GM19328 (cell line): ENCODE data around the gene RTN4R.
"Not testable (repeated sequence)": the region's sequence is repeated elsewhere in the genome, so short reads cannot be mapped to it uniquely, and the experiment has no call there.

Source experiments
- ATAC-seq: cut with Tn5 transposase; IDR thresholded peaks from one replicate; pipeline ENCODE4 v1.9.1; 2021; ENCODE audit warnings: mild to moderate bottlenecking, moderate library complexity; ENCODE audit not compliant: unreplicated experiment

The RTN4R gene

GRCh38 chr22:20289182-20290044, 21.3 kb upstream of the RTN4R start:
- not testable (repeated sequence) for ATAC-seq

DNA sequence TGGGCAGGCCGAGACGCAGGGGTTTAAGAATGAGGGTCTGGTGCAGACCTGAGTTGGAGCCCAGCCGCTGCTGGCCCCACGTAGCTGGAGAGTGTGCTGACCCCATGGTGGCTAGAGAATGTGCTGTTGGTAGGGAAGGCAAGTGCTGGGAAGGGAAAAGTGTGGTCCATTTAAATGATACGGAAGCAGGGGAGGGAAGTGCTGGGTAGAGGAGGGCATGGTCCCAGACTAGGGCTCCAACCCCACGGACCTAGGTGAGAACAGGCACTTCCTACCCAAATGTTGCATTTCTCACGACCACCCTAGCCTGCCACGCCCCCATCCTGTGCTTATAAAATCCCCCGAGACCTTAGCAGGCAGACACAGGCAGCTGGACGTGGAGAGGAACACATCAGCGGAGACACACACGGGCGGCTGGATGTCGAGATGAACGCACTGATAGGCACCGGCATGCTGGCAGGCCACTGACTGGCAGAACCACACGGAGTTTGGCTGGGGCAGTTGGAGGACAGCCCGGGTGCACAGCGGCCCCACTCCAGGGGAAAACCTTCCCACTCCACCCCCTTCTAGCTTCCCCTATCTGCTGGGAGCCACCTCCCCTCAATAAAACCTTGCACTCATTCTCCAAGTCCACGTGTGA, 18.8 kb upstream of the RTN4R start:
- ATAC-seq, result not testable (repeated sequence)

DNA sequence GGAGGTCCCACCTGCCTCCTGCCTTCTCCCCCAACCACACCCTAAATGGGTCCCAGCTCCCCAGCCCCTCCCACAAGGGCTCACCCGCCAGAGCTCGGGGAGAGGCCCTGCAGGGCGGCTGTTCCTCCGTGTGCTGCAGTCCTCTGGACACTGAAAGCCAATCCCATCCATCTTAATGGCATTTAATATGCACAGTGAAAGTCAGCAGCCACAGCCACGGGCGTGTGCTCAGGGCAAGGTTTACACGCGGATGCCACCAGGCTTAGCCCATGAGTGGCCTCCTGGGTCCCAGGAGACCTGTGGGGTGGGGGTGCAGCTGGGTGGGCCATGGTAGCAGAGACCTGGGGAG, 18.2 kb upstream of the RTN4R start:
- not testable (repeated sequence) for ATAC-seq

DNA sequence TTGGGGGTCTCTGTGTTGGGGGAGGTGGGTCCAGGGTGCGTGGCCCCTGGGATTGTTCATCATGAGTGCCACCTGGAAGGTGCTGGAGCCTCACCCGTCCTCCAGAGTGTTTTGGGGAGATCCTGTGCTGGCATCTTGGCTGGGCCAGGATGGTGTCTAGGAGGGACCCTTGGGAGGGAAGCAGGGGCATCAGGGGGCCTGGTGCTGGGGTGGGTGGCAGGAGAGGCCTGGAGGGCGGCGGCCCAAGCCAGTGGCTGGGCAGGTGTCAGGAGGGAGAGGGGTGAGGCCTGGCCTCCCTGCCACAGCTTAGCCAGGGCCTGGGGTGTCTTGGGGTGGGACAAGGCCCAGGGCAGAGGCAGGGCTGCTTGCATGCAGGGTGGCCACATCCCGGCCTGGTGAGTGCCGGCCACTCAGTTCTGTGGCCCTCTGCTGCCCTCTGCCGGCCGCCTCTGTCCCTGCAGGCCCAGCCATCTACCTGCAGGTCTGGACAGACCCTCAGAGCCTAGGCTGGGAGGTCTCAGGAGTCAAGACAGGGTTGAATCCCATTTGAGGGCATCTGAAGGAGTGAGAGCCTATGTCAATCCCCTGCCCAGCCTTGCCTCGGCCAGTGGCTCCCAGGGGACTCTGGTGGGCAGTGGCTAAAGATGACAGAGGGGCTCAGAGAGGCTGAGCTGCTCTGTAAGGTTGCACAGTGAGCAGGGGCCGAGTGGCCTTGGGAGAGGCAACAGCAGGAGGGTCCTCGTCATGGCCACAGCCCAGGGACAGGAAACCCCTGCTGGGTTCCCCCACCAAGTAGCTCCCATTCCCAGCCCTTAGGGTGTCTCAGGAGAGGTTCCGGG, 17.6 kb upstream of the RTN4R start:
- ATAC-seq, result not testable (repeated sequence)

DNA sequence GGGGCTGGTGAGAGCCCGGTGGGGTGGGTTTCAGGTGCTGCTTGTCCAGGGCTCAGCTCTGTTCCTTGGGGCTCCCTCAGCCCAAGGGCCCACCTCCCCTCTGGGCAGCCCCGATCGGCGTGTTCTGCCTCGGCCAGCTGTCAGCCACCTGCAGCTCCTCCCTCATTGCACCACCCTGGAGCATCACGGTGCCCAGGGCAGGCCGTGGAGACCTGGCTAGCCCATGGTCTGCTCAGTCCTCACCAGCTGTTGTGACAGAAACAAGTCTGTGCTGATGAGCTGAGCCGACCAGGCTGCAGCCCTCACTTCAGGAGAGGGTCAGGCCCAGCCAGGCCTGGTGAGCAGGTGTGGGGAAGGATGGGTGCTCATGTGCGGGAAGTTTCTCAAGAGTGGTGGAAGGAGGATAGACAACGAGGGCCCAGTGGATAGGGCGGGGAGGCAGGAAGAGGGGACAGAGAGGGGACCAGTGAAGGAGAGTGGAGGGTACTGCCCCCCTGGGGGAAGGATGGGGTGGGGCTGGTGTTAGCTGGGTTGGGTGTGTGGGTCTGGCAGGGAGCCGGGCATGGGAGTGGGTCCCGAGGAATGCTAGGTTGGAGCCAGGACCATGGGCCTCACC, 16.5 kb upstream of the RTN4R start:
- ATAC-seq, result no peak

GRCh38 chr22:20283674-20284066, 15.6 kb upstream of the RTN4R start:
- no peak for ATAC-seq

DNA sequence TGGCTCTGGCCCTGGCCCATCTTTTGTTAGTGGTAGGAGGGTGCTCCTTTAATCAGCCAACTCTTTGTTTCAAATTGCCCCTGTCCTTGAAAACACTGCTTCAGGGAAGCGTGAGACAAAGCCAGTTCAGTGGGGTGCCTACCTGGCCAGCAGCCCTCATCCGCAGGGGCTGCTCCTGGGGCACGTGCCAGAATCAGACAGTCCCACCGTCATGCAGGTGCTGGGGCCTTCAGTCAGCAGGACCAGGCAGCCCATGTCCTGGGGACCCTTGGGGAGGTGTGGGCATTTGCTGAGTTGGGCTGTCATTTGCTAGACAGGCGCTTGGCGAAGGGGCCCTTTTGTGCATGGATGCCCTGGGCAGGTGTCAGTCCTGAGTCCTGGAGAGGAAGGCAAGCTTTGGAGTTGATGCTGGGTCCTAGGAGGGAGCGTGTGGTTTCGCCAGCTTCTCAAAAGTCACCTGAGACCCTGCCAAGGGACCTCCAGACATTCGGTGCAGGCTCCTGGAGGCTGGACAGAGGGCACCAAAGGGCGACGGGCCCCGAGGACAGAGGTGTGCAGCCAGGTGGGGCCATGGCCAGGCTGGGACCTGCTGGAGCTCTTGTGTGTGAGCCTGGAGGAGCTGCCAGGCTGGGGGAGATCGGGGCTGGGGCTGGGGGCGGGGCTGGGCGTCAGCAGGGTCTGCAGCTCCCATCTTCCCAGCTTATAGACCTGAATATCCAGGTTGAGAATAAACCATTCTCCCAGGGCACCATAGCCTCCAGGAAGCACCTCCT, 15.0 kb upstream of the RTN4R start:
- no peak for ATAC-seq

DNA sequence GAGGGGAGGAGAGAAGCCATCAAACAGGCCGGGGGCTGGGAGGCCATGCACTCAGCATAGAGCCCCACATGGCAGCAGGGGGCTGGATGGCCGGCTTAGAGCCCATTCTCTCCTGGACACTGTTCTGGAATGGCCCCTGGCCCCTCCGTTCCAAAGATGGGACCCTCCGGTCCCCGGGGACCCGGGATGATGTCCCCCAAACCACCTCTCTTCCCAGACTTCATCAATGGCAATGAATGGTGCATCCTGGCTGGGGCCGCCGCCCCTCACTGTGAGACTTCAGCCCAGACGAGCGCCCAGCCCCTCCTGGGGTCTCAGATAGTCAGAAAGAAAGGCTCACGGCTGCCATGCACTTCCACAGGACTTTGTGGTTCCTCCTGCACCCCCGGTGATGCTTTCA, 13.8 kb upstream of the RTN4R start:
- ATAC-seq, result no peak

DNA sequence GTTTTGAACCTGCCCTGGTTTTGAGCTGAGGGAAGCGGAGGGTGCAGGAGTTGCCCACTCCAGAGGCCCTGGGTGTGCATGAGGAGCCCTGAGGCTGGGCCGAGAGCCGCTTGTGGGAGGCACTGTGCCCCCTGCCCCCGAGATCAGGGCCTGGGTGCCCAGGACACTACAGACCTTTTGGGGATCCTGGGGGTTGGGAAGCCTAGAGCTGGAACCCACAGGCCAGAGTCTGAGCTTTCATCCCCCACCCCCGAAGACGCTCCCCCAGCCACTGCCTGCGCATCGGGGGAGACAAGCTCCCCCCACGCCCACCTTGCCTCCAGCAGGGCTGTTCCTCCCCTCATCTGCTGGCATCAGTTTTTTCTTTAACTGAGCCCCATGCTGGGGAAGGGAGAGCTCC, 13.4 kb upstream of the RTN4R start:
- ATAC-seq, result not testable (repeated sequence)

DNA sequence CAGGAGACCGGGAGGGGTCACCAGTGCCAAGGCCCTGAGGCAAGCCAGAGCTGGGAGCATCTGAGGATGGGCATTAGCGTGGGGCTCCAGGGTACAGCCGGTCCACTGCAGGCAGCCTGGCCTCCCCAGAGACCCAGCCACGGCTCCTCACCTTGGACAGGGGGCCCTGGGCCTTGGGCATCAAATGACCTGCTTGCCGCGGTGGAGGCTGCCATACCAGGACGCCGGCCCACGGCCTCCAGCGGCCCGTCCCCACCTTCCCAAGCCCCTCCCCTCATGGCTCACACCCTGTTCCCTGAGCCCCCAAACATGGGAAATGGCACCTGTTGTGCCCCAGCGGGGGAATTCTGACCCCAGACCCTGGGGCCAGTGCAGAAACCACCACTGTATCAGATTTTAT, 12.7 kb upstream of the RTN4R start:
- no peak for ATAC-seq

DNA sequence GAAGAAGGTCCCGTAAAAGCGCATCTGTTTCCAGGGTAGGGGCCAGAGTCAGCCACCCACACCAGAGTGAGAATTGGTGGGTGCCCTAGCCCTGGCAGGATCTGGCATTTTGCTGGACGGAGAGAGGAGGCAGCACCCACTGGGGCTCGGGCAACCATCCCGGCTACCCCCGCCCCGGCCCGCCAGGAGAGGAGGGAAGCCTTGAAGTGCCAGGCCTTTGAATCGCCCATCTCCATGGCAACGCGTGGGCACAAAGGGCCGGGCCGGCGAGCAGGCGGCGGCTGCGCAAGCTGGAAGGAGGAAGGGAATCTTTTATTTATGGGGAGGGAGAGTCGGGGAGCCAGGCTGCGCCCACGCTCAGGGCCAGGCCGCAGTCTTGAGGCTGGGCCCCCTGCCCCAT, 12.0 kb upstream of the RTN4R start:
- not testable (repeated sequence) for ATAC-seq

DNA sequence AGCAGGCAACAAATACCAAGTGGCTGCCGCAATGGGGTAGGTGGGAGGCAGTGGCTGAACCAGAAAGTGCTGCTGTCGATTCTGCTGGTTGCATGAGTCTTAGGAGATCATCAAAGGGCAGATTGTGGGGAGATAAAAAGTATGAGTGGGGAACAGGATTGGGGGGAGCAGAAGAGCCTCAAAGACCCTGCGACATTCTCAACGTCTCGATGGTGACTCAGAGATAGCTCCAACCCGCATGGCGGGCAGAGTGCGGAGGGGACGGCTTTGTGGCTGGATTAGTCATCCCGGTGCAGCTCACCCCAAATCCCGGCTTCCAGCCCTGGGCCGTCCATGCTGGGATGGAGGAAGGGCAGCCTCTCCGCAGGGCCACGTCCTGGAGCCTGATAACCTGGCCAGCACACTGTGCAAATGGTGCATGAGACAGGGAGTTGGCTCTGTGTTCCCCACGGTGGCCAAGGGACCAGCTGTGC, 11.6 kb upstream of the RTN4R start:
- ATAC-seq, result no peak

DNA sequence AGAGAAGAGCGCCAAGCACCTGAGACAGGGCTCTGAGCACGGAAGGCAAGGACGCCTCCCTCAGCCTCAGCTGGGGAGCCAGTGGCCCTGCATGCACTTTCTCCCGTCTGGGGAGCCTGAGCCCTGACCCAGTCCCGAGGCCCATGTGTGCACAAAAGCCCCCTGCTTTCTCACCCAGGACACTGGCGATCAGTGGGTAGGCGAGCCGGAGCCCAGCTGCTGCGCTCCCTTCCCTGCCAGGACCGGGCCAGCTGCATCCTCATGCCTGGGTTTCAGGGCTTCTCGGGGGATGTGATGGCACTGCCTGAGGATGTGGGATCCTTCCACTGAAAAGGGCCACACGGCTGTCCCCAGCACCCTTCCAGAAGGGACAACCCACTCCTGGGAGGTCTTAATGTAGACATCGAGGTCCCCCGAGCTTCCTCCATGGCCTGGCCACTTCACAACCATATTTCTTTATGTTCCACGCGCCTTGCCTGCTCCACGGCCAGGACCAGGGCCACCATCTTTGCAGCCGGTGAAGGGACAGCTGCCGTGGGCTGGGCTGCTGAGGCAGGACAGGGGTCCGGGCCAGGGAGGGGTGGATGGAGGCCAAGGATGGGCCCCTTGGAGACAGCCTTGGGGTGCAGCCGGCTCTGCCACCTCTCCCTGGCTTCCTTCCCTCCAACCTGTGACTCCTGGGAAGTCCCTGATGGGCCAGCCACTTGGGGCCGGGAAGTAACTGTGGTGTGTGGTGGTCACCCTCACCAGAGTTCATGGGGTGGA, 10.8 kb upstream of the RTN4R start:
- not testable (repeated sequence) for ATAC-seq

GRCh38 chr22:20277936-20278635, 10.0 kb upstream of the RTN4R start:
- not testable (repeated sequence) for ATAC-seq

DNA sequence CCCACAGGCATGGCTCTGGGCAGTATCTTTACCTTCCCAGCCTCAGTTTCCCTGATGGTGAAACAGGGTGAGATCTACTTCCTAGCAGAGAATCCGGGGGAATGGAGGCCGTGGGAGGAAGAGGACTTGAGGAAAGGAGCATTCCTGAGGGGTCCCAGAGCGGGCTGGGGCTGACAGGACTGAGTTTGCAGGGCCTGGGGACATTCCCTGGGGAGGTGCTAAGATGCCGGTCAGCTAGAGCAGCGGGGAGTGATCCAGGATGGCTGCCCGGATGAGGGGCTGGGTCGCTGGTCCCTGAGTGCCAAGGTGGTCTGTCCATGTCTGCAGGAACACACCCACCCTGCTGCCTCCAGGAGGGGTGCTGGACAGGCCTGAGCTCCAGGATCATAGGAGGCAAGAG, 8.3 kb upstream of the RTN4R start:
- ATAC-seq, result no peak

GRCh38 chr22:20275836-20276235, 7.7 kb upstream of the RTN4R start:
- ATAC-seq, result no peak

- not testable (repeated sequence) for ATAC-seq
These were observed 7.2 kb upstream of the RTN4R start for GRCh38 chr22:20275325-20275724.

DNA sequence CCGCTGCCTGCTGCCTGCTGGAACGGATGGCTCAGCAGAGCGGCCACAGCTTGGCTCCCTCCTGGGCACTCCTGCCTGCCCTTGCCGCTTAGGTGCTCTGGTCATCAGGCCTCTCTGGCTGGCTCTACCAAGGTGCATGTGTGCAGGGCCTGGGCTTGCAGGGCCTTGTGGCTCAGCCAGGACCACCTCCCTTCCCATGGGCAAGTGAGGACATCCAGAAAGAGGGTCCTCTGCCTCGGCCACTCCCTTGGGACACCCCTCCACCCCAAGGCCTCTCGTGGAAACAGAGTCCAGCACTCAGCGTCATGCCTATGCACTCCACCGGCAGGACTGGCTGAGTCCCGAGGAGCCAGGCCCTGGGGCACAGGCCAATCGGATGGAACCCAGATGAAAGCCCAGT, 6.3 kb upstream of the RTN4R start:
- ATAC-seq, result not testable (repeated sequence)

DNA sequence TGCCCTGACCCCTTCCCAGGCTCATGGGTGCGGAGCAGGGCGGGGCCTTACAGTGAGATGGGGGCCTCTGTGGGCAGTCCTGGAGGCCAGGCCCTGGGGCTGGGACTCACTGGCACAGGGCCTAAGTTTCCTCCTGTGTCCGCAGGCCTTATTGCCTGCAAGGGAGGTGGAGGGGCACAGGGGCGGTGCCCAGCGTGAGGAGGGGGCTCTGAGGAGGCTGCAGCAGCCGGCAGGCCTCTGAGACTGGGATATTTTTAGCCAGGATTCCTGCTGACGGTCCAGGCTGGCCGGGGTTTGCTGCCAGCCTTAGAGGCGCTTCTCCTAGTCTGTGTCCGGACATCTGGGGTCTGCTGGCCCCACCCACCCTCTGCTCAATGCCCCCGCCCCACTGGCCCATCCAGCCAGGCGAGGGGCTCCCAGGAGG, 5.7 kb upstream of the RTN4R start:
- ATAC-seq, result no peak
